GM12875 (cell line): Measurements from ENCODE around the gene DDX3X.
"Not testable (repeated sequence)": the region's sequence is repeated elsewhere in the genome, so short reads cannot be mapped to it uniquely, and the experiment has no call there.

Experiments
- H3K4me3 ChIP-seq: one replicate; pipeline ENCODE4 v1.5.1; 2011; ENCODE audit warnings: low read depth, low read length, control low read depth
- CTCF ChIP-seq: IDR thresholded peaks from 2 replicates; pipeline ENCODE4 v1.5.1; 2011; ENCODE audit warnings: low read depth, mild to moderate bottlenecking, control low read depth, inconsistent platforms, low read length, moderate library complexity, borderline replicate concordance; ENCODE audit not compliant: insufficient read depth

The DDX3X gene

GRCh38 chrX:41397768-41398167 lies 63.8 kb downstream of the DDX3X start:
- TF ChIP-seq CTCF = no peak
- H3K4me3 ChIP-seq = no peak overlapping the region

DNA sequence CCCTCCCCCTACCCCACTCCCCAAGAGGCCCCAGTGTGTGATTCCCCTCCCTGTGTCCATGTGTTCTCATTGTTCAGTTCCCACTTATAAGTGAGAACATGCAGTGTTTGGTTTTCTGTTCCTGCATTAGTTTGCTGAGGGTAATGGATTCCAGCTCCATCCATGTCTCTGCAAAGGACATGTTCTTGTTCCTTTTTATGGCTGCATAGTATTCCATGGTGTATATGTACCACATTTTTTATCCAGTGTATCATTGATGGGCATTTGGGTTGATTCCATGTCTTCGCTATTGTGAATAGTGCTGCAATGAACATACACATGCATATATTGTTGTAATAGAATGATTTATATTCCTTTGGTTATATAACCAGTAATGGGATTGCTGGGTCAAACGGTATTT lies 68.6 kb downstream of the DDX3X start:
- H3K4me3 ChIP-seq = not testable (repeated sequence)

GRCh38 chrX:41405551-41405950 lies 71.6 kb downstream of the DDX3X start:
- TF ChIP-seq CTCF = no peak
- no peak overlapping the region for H3K4me3 ChIP-seq

- H3K4me3 ChIP-seq = no peak overlapping the region
- TF ChIP-seq CTCF = no peak
Observed at GRCh38 chrX:41406201-41406600, 72.2 kb downstream of the DDX3X start.

GRCh38 chrX:41407816-41408215 lies 73.9 kb downstream of the DDX3X start:
- no peak overlapping the region for H3K4me3 ChIP-seq
- TF ChIP-seq CTCF = no peak

DNA sequence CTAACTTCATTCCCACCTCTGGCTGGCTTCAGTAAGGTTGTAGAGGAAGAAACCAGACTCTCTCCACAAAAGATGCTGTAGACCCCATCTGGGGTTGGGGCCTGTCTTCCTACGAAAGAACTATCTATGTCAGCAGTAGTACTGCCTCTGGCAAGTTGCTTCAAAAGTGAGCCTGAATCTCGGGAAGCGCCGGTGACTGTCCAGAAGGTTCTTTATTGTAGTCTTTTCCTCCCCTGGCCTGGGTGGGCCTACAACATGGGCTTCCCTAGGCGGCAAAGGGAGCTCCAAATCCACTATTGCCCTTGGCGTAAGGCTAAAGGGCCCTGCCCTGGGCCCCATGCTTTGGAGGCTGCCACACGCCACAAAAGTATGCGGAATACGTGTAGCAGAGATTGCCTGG lies 74.6 kb downstream of the DDX3X start:
- no peak overlapping the region for H3K4me3 ChIP-seq
- no peak for TF ChIP-seq CTCF

GRCh38 chrX:41409006-41409405 lies 75.0 kb downstream of the DDX3X start:
- TF ChIP-seq CTCF = no peak
- H3K4me3 ChIP-seq = no peak overlapping the region

DNA sequence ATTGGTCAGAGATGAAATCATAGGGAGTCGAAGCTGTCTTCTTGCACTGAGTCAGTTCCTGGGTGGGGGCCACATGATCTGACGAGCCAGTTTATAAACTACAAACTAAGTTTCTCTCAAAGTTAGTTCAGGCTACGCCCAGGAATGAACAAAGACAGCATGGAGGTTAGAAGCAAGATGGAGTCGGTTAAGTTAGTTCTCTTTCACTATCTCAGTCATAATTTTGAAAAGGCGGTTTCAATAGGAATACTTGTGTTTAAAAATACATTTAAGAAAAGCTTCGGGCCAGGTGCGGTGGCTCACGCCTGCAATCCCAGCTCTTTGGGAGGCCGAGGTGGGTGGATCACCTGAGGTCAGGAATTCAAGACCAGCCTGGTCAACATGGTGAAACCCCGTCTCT lies 77.3 kb downstream of the DDX3X start:
- H3K4me3 ChIP-seq = not testable (repeated sequence)
